Measurements from ENCODE around the gene P3H4.

The P3H4 gene

GRCh38 chr17:41824086-41824485, 12.3 kb upstream of the P3H4 start:
- Histone ChIP-seq H3K9ac (ENCODE audit: insufficient read length, low read depth) (no peak overlapping the region), H3K36me3 (ENCODE audit: insufficient read depth, insufficient read length, low read length) (peaks cover 77% of the 10 kb centered on the region), H3K4me3 (ENCODE audit: insufficient read length, low read depth) (no peak overlapping the region), H3K9me3 (ENCODE audit: insufficient read depth, low read length) (no peaks in the 10 kb centered on the region), H3K4me1 (ENCODE audit: insufficient read depth, insufficient read length) (peaks cover 12% of the 10 kb centered on the region), H3K27me3 (ENCODE audit: insufficient read depth, insufficient read length) (no peaks in the 10 kb centered on the region)
- TF ChIP-seq ZNF274 (IDR thresholded peaks at IDR 0.05; ENCODE audit: low read depth, low read length): no peak
- TF ChIP-seq SUZ12 (IDR thresholded peaks at IDR 0.05; ENCODE audit: extremely low read depth, insufficient read depth, insufficient read length): no peak
- TF ChIP-seq YY1 (IDR thresholded peaks at IDR 0.05; ENCODE audit: insufficient read depth, insufficient read length): no peak
- DNase-seq (ENCODE audit: low read depth, low spot score): no peak

GRCh38 chr17:41823580-41823979, 11.8 kb upstream of the P3H4 start:
- H3K27me3 ChIP-seq (ENCODE audit: insufficient read depth, insufficient read length): no peaks in the 10 kb centered on the region
- H3K4me3 ChIP-seq (ENCODE audit: insufficient read length, low read depth): no peak overlapping the region
- H3K9ac ChIP-seq (ENCODE audit: insufficient read length, low read depth): no peak overlapping the region
- DNase-seq (ENCODE audit: low read depth, low spot score): no peak
- no peaks in the 10 kb centered on the region for H3K9me3 ChIP-seq (ENCODE audit: insufficient read depth, low read length)
- peaks cover 76% of the 10 kb centered on the region for H3K36me3 ChIP-seq (ENCODE audit: insufficient read depth, insufficient read length, low read length)
- peaks cover 15% of the 10 kb centered on the region for H3K4me1 ChIP-seq (ENCODE audit: insufficient read depth, insufficient read length)
- TF ChIP-seq SUZ12 (IDR thresholded peaks at IDR 0.05; ENCODE audit: extremely low read depth, insufficient read depth, insufficient read length) (no peak), YY1 (IDR thresholded peaks at IDR 0.05; ENCODE audit: insufficient read depth, insufficient read length) (no peak), ZNF274 (IDR thresholded peaks at IDR 0.05; ENCODE audit: low read depth, low read length) (no peak)

GRCh38 chr17:41823141-41823524, 11.4 kb upstream of the P3H4 start:
- Histone ChIP-seq H3K27me3 (ENCODE audit: insufficient read depth, insufficient read length) (no peaks in the 10 kb centered on the region), H3K4me3 (ENCODE audit: insufficient read length, low read depth) (no peak overlapping the region), H3K4me1 (ENCODE audit: insufficient read depth, insufficient read length) (peaks cover 15% of the 10 kb centered on the region), H3K9ac (ENCODE audit: insufficient read length, low read depth) (no peak overlapping the region), H3K9me3 (ENCODE audit: insufficient read depth, low read length) (no peaks in the 10 kb centered on the region), H3K36me3 (ENCODE audit: insufficient read depth, insufficient read length, low read length) (peaks cover 76% of the 10 kb centered on the region)
- no peak for TF ChIP-seq SUZ12 (IDR thresholded peaks at IDR 0.05; ENCODE audit: extremely low read depth, insufficient read depth, insufficient read length)
- no peak for TF ChIP-seq ZNF274 (IDR thresholded peaks at IDR 0.05; ENCODE audit: low read depth, low read length)
- no peak for TF ChIP-seq YY1 (IDR thresholded peaks at IDR 0.05; ENCODE audit: insufficient read depth, insufficient read length)
- no peak for DNase-seq (ENCODE audit: low read depth, low spot score)

GRCh38 chr17:41822216-41823140, 10.7 kb upstream of the P3H4 start:
- Histone ChIP-seq H3K27me3 (ENCODE audit: insufficient read depth, insufficient read length) (no peaks in the 10 kb centered on the region), H3K4me3 (ENCODE audit: insufficient read length, low read depth) (no peak overlapping the region), H3K36me3 (ENCODE audit: insufficient read depth, insufficient read length, low read length) (peaks cover 73% of the 10 kb centered on the region), H3K4me1 (ENCODE audit: insufficient read depth, insufficient read length) (peaks cover 18% of the 10 kb centered on the region), H3K9ac (ENCODE audit: insufficient read length, low read depth) (no peak overlapping the region), H3K9me3 (ENCODE audit: insufficient read depth, low read length) (no peaks in the 10 kb centered on the region)
- no peak for DNase-seq (ENCODE audit: low read depth, low spot score)
- TF ChIP-seq YY1 (IDR thresholded peaks at IDR 0.05; ENCODE audit: insufficient read depth, insufficient read length) (no peak), SUZ12 (IDR thresholded peaks at IDR 0.05; ENCODE audit: extremely low read depth, insufficient read depth, insufficient read length) (no peak), ZNF274 (IDR thresholded peaks at IDR 0.05; ENCODE audit: low read depth, low read length) (no peak)

- Histone ChIP-seq H3K9ac (ENCODE audit: insufficient read length, low read depth) (no peak overlapping the region), H3K9me3 (ENCODE audit: insufficient read depth, low read length) (no peaks in the 10 kb centered on the region), H3K27me3 (ENCODE audit: insufficient read depth, insufficient read length) (no peaks in the 10 kb centered on the region), H3K4me1 (ENCODE audit: insufficient read depth, insufficient read length) (peaks cover 22% of the 10 kb centered on the region), H3K36me3 (ENCODE audit: insufficient read depth, insufficient read length, low read length) (peaks cover 77% of the 10 kb centered on the region), H3K4me3 (ENCODE audit: insufficient read length, low read depth) (no peak overlapping the region)
- TF ChIP-seq ZNF274 (IDR thresholded peaks at IDR 0.05; ENCODE audit: low read depth, low read length): no peak
- no peak for TF ChIP-seq SUZ12 (IDR thresholded peaks at IDR 0.05; ENCODE audit: extremely low read depth, insufficient read depth, insufficient read length)
- no peak for TF ChIP-seq YY1 (IDR thresholded peaks at IDR 0.05; ENCODE audit: insufficient read depth, insufficient read length)
- no peak for DNase-seq (ENCODE audit: low read depth, low spot score)
Measured at GRCh38 chr17:41821776-41822175, 10.0 kb upstream of the P3H4 start.

- H3K27me3 ChIP-seq (ENCODE audit: insufficient read depth, insufficient read length): no peaks in the 10 kb centered on the region
- H3K9me3 ChIP-seq (ENCODE audit: insufficient read depth, low read length): no peaks in the 10 kb centered on the region
- no peak for DNase-seq (ENCODE audit: low read depth, low spot score)
- H3K4me1 ChIP-seq (ENCODE audit: insufficient read depth, insufficient read length): peaks cover 26% of the 10 kb centered on the region
- H3K36me3 ChIP-seq (ENCODE audit: insufficient read depth, insufficient read length, low read length): peaks cover 71% of the 10 kb centered on the region
- TF ChIP-seq SUZ12 (IDR thresholded peaks at IDR 0.05; ENCODE audit: extremely low read depth, insufficient read depth, insufficient read length) (no peak), ZNF274 (IDR thresholded peaks at IDR 0.05; ENCODE audit: low read depth, low read length) (no peak), YY1 (IDR thresholded peaks at IDR 0.05; ENCODE audit: insufficient read depth, insufficient read length) (no peak)
- no peak overlapping the region for H3K4me3 ChIP-seq (ENCODE audit: insufficient read length, low read depth)
- no peak overlapping the region for H3K9ac ChIP-seq (ENCODE audit: insufficient read length, low read depth)
Measured at GRCh38 chr17:41818024-41818423, 6.3 kb upstream of the P3H4 start.

GRCh38 chr17:41816637-41817320, 5.0 kb upstream of the P3H4 start:
- no peak overlapping the region for H3K4me3 ChIP-seq (ENCODE audit: insufficient read length, low read depth)
- H3K9ac ChIP-seq (ENCODE audit: insufficient read length, low read depth): no peak overlapping the region
- no peak for DNase-seq (ENCODE audit: low read depth, low spot score)
- no peaks in the 10 kb centered on the region for H3K9me3 ChIP-seq (ENCODE audit: insufficient read depth, low read length)
- H3K4me1 ChIP-seq (ENCODE audit: insufficient read depth, insufficient read length): peaks cover 26% of the 10 kb centered on the region
- TF ChIP-seq ZNF274 (IDR thresholded peaks at IDR 0.05; ENCODE audit: low read depth, low read length) (no peak), YY1 (IDR thresholded peaks at IDR 0.05; ENCODE audit: insufficient read depth, insufficient read length) (no peak), SUZ12 (IDR thresholded peaks at IDR 0.05; ENCODE audit: extremely low read depth, insufficient read depth, insufficient read length) (no peak)
- H3K27me3 ChIP-seq (ENCODE audit: insufficient read depth, insufficient read length): no peaks in the 10 kb centered on the region
- peaks cover 61% of the 10 kb centered on the region for H3K36me3 ChIP-seq (ENCODE audit: insufficient read depth, insufficient read length, low read length)

All from NT2/D1 (cell line).